GM19239 (cell line): Measurements from ENCODE around the gene PLAU.
"Not testable (repeated sequence)": the region's sequence is repeated elsewhere in the genome, so short reads cannot be mapped to it uniquely, and the experiment has no call there.

ENCODE experiments used
- DNase-seq: peaks from one replicate; pipeline ENCODE4 v3.0.0; 2011; ENCODE audit warnings: low spot score; ENCODE audit not compliant: insufficient read length
- FAIRE-seq: peaks from 2 replicates; lab custom pipeline; 2011; peaks lifted over from hg19 to GRCh38; lab: Jason Lieb, UNC

PLAU gene

DNA sequence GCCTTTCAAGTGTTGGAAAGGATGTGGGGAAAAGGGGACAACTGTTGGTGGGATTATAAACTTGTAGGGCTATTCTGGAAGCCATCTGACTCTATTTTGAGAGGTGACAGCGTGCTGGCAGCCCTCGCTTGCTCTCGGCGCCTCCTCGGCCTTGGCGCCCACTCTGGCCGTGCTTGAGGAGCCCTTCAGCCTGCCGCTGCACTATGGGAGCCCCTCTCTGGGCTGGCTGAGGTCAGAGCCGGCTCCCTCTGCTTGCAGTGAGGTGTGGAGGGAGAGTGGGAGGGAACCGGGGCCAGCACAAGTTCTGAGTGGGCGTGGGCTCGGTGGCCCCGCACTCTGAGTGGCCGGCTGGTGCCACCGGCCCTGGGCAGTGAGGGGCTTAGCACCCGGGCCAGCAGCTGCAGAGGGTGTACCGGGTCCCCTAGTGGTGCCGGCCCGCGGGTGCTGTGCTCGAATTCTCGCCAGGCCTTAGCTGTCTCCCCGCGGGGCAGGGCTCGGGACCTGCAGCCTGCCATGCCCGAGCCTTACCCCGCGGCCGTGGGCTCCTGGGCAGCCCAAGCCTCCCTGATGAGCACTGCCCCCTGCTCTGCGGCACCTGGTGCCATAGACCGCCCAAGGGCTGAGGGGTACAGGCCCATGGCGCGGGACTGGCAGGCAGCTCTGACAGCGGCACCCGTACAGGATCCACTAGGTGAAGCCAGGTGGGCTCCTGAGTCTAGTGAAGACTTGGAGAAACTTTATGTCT is 33.6 kb downstream of the PLAU start:
- FAIRE-seq (no peak), DNase-seq (no peak)

DNA sequence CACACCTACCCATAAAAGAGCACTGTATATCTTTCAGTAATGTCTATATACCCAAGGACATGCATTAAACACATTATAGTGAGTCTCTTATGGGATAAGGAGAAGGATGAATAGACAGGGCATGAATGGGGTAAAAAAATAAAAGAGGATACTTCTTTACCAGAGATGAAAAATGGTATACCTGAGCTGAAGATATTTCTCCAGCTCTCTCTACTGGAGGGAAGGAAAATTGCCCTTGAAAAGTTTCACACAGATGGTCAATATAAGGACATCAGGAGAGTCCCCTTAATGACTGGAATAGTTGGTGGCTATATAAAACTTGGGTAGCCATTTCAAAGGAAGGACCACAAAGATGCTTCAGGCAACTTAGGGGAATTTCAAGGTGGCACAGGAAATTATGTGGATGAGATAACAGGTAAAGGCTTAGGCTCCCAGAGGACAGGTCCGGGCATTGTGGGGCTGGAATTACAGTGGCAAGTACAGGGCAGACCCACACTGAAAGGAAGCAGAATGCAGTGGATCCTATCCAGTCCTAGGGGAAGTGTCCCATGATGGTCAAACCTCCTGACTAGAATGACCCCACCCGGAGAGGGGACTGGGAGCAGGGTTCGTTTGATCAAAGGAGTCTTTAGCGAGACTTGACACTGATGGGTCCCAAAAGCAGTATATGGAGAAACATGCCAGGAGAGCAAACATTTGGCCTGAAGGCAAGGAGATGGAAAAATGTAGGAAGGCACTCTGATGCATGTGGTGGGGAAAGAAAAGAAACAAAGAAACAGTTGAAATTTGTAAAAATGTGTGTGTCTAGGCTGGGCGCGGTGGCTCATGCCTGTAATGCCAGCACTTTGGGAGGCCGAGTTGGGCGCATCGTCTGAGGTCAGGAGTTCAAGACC is 35.6 kb downstream of the PLAU start:
- no peak for DNase-seq
- FAIRE-seq = no peak

DNA sequence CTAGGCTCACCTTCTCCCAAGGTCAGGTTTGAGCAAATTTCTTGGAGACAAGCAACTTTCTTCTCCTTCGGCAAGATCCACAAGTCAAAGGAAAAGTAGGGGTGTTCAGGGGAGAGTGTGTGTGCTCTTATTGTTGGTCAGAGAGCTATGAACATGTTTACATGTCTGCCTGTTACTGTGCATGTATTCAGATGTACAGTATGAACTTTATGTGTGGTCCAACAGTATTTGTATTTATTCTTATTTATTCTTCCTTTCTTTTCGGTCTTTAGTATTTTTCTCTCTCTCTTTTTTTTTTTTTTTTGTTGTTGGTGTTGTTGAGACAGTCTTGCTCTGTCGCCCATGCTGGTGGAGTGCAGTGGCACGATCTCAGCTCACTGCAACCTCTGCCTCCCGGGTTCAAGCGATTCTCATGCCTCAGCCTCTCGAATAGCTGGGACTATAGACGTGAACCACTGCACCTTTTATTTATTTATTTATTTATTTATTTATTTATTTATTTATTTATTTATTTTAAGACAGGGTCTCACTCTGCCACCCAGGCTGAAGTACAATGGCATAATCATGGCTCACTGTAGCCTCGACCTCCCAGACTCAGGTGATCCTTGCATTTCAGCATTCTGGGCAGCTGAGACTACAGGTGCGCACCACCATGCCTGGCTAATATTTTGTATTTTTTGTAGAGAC is 38.2 kb downstream of the PLAU start:
- FAIRE-seq (no peak), DNase-seq (no peak)

DNA sequence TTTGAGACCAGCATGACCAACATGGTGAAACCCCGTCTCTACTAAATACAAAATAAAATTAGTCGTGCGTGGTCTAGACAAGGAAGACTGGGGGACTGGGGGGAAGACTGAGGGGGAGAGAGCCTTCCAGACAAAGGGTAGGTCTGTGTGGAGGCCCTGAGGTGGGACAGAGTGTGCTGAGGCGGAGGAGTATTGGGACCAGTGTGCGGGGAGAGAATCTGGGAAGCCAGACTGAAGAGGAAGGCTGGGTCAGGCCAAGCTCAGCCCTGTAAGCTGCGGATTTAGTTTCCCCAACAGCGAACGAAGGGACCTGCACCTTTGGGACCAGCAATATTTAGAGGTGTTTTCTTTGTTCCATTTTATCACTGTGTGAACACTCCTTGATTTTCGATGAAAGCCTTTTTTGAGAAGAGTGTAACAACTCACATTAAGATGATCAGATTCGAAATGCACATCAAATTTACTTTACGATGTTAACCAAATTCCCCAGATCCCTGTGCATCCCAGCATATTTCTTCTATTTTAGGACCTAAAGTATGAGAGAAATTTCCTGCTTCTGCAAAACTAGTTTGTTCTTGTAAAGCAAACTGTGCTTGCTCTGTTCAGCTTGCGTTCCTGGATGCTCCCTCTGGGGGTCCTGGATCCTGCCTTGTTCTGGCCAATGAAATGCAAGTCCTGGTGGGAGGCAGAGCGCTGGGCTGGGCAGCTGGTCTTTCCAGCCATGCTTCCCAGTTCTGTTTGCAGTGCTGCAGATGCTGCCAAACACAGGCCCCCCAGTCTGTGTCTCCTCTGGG is 39.4 kb downstream of the PLAU start:
- no peak for DNase-seq

DNA sequence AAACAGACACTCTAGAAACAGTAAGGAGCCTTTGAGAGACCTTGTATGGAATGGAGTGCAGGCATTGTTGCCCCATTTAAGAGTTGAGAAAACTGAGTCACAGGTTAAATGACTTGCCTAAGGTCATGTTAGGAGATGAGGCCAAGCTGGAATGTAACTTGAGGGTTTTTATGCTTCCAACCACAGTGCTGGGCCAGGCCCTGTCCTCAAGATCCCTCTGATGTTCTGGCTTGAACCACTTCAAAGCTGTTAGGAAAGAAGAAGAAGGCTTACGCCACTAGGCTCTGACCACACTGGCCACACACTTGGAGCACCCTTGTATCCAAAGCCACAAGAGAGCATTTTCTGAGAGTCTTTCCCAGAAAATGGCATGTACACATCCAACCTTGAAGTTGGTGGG is 42.7 kb downstream of the PLAU start:
- DNase-seq = no peak
- no peak for FAIRE-seq

More for the DNA sequence above, 39.4 kb downstream of the PLAU start:
- FAIRE-seq = no peak

DNA sequence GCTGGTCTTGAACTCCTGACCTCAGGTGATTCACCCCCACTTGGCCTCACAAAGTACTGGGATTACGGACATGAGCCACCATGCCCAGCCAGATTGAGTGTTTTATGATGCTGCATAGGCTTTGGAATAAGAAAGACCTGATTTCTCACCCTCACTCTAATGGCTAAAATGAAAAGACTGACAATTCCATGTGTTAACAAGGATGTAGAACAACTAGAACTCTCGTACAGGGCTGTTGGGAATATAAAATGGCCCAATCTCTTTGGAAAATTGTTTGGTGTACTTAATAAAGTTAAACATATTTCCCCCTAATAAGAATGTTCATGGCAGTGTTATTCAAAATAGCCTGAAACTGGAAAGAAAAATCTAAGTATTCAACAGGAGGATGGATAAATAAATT is 43.8 kb downstream of the PLAU start:
- FAIRE-seq = no peak
- DNase-seq = no peak

DNA sequence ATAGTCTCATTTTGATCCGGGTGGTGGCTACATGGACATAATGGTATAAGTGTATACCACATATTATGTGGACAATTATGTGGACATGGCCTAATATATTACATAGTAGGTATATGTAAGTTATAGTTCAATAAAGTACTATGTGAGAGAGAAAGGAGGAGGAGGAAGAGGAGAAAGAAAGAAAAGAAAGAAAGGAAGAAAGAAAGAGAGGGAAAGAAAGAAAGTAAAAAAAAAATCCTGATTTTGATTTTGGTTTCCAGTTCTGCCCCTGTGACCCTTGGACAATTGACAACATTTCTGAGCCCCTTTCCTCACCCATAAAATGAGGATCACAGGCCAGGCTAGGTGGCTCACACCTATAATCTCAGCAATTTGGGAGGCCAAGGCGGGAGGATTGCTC is 44.8 kb downstream of the PLAU start:
- FAIRE-seq = no peak
- no peak for DNase-seq

DNA sequence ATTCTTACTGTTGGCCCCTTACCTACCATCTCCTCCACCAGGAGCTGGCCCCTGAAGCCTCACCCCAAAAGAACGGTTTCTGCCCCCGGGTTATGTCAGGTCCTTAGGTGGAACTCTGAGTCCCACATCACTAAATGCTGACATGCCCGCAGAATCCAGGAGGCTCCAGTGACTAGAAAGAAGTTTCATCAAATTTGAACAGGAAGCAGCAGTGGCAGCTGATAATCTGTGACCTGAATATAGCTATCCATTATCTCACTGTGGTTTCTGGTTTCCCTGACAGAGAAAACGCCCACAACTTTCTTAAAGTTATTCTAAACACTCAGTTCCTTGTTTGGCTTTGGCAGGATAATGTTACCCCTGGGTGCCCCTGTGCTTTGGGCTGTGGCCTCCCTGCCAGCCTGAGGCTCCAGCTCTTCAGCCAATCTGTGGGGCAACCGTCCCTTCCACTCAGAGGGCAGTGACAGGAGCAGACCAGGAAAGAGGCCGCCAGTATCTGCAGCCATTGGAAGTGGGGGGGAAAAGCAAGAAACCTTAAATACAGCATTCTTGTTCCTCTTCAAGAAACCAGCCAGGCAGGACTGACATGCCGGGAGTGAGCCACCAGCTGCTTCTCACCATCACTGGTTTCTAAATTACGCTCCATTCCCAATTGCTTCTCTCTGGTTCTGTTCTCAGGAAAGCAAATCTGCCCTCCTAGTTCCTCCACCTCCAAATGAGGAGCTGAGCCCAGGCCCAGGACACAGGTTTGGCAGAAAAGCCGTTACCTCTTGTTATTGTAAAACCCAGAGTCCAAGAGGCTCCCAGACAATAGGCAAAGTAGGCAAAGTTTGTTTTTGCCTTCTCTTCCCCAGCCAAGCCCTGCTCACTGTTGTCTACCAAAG is 45.8 kb downstream of the PLAU start:
- no peak for FAIRE-seq

DNA sequence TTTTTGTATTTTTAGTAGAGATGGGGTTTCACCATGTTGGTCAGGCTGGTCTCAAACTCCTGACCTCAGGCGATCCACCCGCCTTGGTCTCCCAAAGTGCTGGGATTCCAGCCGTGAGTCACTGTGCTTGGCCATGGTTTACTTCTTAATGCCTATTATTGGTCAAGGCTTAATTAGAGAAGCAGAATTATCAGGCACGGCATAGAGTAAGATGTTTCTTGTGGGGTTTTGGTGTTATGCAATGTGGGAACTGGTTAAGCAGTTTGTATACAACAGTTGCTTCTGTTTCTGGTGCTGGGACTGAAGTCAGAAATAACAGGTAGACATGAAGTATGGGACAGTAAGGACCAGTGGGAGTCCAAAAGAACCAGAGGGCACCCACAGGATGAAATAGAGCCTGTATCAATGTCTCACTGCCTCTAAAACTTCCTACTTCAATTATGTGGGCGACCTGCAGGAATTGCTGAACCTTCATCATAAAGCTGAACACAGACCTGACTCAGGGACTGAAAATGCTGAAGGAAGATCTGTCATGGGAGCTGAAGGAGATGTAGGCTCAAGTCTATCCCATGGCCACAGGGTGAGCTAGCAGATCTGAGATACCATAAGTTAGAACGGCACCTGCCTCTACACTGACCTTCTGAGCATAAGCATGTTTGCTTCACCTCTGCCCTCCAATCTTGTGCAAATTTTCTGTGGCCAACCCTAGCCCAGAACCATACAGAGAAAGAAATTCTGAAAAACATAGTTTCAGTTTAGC is 48.7 kb downstream of the PLAU start:
- FAIRE-seq (no peak), DNase-seq (no peak)

More for the DNA sequence above, 45.8 kb downstream of the PLAU start:
- DNase-seq = peak; percentile 37

DNA sequence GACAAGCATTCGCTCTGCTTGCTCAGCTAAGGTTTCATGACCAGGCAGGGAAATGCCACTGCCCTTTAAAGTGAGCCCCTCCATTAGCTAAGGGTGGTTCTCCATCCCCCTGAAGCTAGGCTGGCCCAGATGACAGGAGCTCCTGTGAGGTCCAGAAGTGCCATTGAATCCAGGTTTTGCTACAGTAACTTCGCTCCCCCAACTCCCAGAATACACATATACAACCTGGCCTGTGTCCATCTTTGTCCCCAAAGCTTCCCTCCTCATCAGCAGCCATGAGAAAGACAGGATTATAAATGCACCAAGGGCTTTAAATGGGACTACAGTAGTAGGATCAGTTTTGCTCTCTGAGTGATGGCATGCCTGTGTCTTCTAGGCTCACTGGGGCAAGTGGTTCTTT is 51.5 kb downstream of the PLAU start:
- DNase-seq = no peak
- no peak for FAIRE-seq

DNA sequence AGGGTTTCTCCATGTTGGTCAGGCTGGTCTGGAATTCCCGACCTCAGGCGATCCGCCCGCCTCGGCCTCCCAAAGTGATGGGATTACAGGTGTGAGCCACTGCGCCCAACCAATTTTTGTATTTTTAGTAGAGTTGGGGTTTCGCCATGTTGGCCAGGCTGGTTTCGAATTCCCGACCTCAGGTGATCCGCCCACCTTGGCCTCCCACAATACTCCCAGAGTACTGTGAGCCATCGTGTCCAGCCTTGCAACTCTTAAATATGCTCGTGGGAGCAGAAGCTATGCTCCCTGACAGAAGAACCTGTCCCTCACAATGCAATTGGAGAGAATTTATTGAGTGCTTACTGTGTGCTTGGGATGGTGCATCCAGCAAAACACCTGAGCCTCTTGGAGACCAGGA is 52.6 kb downstream of the PLAU start:
- not testable (repeated sequence) for FAIRE-seq, DNase-seq

DNA sequence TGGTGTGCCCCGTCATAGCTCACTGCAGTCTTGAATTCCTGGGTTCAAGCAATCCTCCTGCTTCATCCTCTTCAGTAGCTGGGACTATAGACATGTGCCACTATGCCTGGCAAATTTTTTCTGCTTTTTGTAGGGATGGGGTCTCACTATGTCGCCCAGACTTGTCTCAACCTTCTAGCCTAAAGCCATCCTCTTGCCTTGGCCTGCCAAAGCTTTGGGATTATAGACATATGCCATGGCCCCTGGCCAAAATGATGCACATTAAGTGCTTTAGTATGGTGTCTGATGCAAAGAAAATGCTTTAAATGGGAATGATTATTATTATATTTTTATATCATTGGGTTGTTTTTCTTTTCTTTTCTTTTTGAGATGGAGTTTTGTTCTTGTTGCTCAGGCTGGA is 53.8 kb downstream of the PLAU start:
- no peak for FAIRE-seq
- no peak for DNase-seq

DNA sequence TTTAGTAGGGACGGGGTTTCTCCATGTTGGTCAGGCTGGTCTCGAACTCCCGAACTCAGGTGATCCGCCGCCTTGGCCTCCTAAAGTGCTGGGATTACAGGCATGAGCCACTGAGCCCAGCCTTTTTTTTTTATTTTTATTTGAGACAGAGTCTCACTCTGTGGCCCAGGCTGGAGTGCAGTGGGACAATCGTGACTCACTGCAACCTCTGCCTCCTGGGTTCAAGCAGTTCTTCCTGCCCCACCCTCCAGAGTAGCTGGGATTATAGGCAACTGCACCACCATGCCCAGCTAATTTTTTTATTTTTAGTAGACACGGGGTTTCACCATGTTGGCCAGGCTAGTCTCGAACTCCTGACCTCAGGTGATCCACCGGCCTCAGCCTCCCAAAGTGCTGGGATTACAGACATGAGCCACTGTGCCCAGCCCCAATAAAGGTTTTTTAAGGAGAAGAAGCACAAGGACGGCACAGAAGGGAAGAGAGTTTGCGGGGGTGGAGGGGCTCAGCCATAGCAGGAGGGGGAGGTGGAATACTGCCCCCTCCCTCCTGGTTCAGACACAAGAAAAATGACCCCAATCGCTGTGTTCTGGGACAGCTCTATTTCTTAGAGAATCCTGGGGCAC is 54.4 kb downstream of the PLAU start:
- FAIRE-seq, DNase-seq: not testable (repeated sequence)

DNA sequence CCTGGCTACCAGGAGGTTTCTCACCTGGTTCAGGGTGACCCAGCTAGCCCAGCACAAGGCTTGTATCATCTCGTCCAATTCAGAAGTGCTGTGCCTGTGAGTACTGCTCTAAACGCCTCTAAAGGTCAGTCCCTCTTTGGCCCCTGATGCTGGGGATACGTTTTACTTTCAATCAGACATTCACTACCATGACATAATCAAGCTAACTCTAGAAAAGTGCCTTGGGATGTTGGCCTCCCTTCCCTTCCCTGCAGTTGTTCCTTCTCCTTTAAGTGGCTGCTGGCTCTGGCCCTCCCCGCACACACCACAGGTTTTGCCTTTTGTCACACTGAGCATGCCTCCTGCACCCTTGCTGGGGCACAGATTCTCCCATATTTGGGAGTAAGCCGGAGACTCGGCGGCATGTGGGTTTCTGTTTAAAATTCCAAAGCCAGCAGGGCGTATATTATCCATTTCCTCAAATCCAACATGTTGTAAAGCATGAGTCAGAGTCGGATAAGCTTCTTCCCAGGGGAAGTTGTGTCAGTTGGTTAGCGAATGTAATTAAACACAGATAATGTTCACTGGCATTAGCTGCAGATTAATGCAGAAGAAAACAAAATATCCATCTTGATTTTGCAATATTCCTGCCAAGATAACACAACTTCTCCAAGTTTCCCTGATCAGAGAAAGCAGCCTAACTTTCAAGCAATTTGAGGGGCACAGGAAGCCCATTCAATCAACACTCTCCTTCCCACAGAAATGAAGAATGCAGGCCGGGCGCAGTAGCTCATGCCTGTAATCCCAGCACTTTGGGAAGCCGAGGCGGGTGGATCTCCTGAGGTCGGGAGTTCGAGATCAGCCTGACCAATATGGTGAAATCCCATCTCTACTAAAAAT is 55.2 kb downstream of the PLAU start:
- FAIRE-seq (no peak), DNase-seq (no peak)

DNA sequence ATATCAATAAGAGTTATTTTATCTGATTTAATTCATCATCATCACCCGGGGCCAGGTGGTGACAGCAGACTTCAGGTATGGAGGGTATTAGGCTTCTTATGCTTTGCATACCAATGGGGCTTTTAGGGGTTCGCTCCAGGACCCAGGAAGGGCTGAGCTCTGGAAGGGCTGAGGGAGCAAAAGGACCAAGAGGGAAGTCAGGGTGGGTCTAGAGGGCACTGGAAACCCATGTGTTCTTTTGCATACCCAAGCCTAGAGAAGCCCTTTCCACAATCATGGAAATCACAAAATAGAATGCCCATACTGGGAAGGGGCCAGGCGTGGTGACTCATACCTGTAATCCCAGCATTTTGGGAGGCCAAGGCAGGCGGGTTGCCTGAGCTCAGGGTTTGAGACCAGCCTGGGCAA is 56.1 kb downstream of the PLAU start:
- FAIRE-seq (no peak), DNase-seq (no peak)
